Neural progenitor cell (in vitro differentiated cells): ENCODE results near the gene ENAH. TPM values are rescaled to one million over a fixed set of nuclear protein-coding genes. Genes with fewer than 3 reads are reported as not detected.
"Not testable (repeated sequence)": the region's sequence is repeated elsewhere in the genome, so short reads cannot be mapped to it uniquely, and the experiment has no call there.

ENCODE experiments used
- DNase-seq: peaks from one replicate; pipeline ENCODE4 v3.0.0-alpha.2; 2016; ENCODE audit warnings: low spot score
- H2AFZ ChIP-seq: fragments of 200-600 bp; sonication (generic); replicated peaks from 2 replicates; pipeline ENCODE4 v1.6.1; 2016; ENCODE audit warnings: antibody characterized with exemption
- H3F3A ChIP-seq: fragments of 200-600 bp; sonication (generic); 2 replicates; pipeline ENCODE4 v1.6.1; 2016; ENCODE audit warnings: antibody characterized with exemption, low read depth
- H3K27ac ChIP-seq: fragments of 200-600 bp; sonication (generic); 2 replicates; pipeline ENCODE4 v1.5.1; 2016; ENCODE audit warnings: mild to moderate bottlenecking
- H3K27me3 ChIP-seq: fragments of 200-600 bp; sonication (generic); 2 replicates; pipeline ENCODE4 v1.6.1; 2016; ENCODE audit warnings: mild to moderate bottlenecking, moderate library complexity
- H3K36me3 ChIP-seq: fragments of 200-600 bp; sonication (generic); 2 replicates; pipeline ENCODE4 v1.5.1; 2016
- H3K4me1 ChIP-seq: fragments of 200-600 bp; sonication (generic); 2 replicates; pipeline ENCODE4 v1.6.1; 2016; ENCODE audit warnings: mixed run types
- H3K4me2 ChIP-seq: fragments of 200-600 bp; sonication (generic); 2 replicates; pipeline ENCODE4 v1.6.1; 2016
- H3K4me3 ChIP-seq: fragments of 200-600 bp; sonication (generic); 2 replicates; pipeline ENCODE4 v1.5.1; 2016
- H3K79me2 ChIP-seq: fragments of 200-600 bp; sonication (generic); 2 replicates; pipeline ENCODE4 v1.6.1; 2016; ENCODE audit warnings: low read depth
- H3K9ac ChIP-seq: fragments of 200-600 bp; sonication (generic); 2 replicates; pipeline ENCODE4 v1.6.1; 2016
- H3K9me3 ChIP-seq: fragments of 200-600 bp; sonication (generic); 2 replicates; pipeline ENCODE4 v1.5.1; 2016; ENCODE audit warnings: low read depth
- H4K20me1 ChIP-seq: fragments of 200-600 bp; sonication (generic); 2 replicates; pipeline ENCODE4 v1.6.1; 2016; ENCODE audit warnings: low read depth
- H3K27ac Mint-ChIP-seq: 3 replicates; pipeline ENCODE4 v1.8.0; 2021; ENCODE audit warnings: mixed read lengths
- H3K27me3 Mint-ChIP-seq: 2 replicates; pipeline ENCODE4 v1.8.0; 2022; ENCODE audit warnings: low read depth, mild to moderate bottlenecking, inconsistent platforms, moderate library complexity, mixed read lengths; ENCODE audit not compliant: insufficient read depth
- H3K36me3 Mint-ChIP-seq: 3 replicates; pipeline ENCODE4 v1.8.0; 2021; ENCODE audit warnings: mixed read lengths
- H3K4me1 Mint-ChIP-seq: 3 replicates; pipeline ENCODE4 v1.8.0; 2021; ENCODE audit warnings: mixed read lengths
- H3K4me3 Mint-ChIP-seq: 3 replicates; pipeline ENCODE4 v1.8.0; 2021; ENCODE audit warnings: mild to moderate bottlenecking, moderate library complexity, mixed read lengths
- H3K9me3 Mint-ChIP-seq: 3 replicates; pipeline ENCODE4 v1.8.0; 2020; ENCODE audit warnings: mixed read lengths
- CTCF ChIP-seq: fragments of 200-600 bp; sonication (generic); IDR thresholded peaks from 2 replicates; pipeline ENCODE4 v1.5.1; 2017; ENCODE audit warnings: antibody characterized with exemption, mild to moderate bottlenecking
- EZH2 ChIP-seq: fragments of 200-600 bp; sonication (generic); IDR thresholded peaks from 2 replicates; pipeline ENCODE4 v1.6.1; 2017; ENCODE audit warnings: antibody characterized with exemption, mild to moderate bottlenecking, moderate library complexity
- EZH2phosphoT487 ChIP-seq: fragments of 200-600 bp; sonication (generic); IDR thresholded peaks from 2 replicates; pipeline ENCODE4 v1.6.1; 2017; ENCODE audit warnings: antibody characterized with exemption
- total RNA-seq: library from RNA; depleted of rRNA; stranded (reverse); fragments of >200 nt; gene quantifications from 2 replicates; pipeline ENCODE4 v1.2.3, GENCODE V29; 2015; ENCODE audit warnings: low replicate concordance

Gene ENAH
- total RNA-seq, 1 donor from 2014 or later, result 346 TPM

GRCh38 chr1:225626698-225627097 is 26.2 kb downstream of the ENAH start:
- DNase-seq, result no peak
- peaks cover 54% of the 10 kb centered on the region for H3K4me1 ChIP-seq
- peaks cover 100% of the 10 kb centered on the region for H3K79me2 ChIP-seq
- peaks cover 25% of the 10 kb centered on the region for H3F3A ChIP-seq
- H3K4me2 ChIP-seq, result no peak overlapping the region
- H4K20me1 ChIP-seq, result peaks cover 79% of the 10 kb centered on the region
- Mint-ChIP-seq H3K9me3 (peaks cover 18% of the 10 kb centered on the region), H3K36me3 (peaks cover 43% of the 10 kb centered on the region), H3K27me3 (peaks cover 2% of the 10 kb centered on the region), H3K27ac (no peak overlapping the region), H3K4me1 (peaks cover 17% of the 10 kb centered on the region), H3K4me3 (no peak overlapping the region)
- no peak overlapping the region for H3K4me3 ChIP-seq
- peak overlapping the region; percentile 16 for H3K27ac ChIP-seq
- peaks cover 3% of the 10 kb centered on the region for H3K36me3 ChIP-seq
- no peak overlapping the region for H2AFZ ChIP-seq
- H3K27me3 ChIP-seq, result no peaks in the 10 kb centered on the region
- TF ChIP-seq CTCF (no peak), EZH2 (no peak), EZH2phosphoT487 (no peak)
- H3K9ac ChIP-seq, result no peak overlapping the region
- H3K9me3 ChIP-seq, result no peaks in the 10 kb centered on the region

GRCh38 chr1:225617956-225618355 is 35.0 kb downstream of the ENAH start:
- Histone ChIP-seq H3K4me3 (no peak overlapping the region), H3K4me2 (no peak overlapping the region), H4K20me1 (peaks cover 43% of the 10 kb centered on the region), H2AFZ (no peak overlapping the region), H3K36me3 (peaks cover 3% of the 10 kb centered on the region), H3K27ac (no peak overlapping the region), H3K9me3 (no peaks in the 10 kb centered on the region), H3K4me1 (peaks cover 14% of the 10 kb centered on the region), H3K27me3 (no peaks in the 10 kb centered on the region), H3K9ac (no peak overlapping the region), H3F3A (no peaks in the 10 kb centered on the region), H3K79me2 (peaks cover 96% of the 10 kb centered on the region)
- DNase-seq, result no peak
- Mint-ChIP-seq H3K27ac (no peak overlapping the region), H3K9me3 (peaks cover 71% of the 10 kb centered on the region), H3K27me3 (no peaks in the 10 kb centered on the region), H3K4me1 (peaks cover 2% of the 10 kb centered on the region), H3K4me3 (no peak overlapping the region), H3K36me3 (peaks cover 66% of the 10 kb centered on the region)
- TF ChIP-seq EZH2 (no peak), CTCF (no peak), EZH2phosphoT487 (no peak)

GRCh38 chr1:225617479-225617878 is 35.4 kb downstream of the ENAH start:
- Histone ChIP-seq H3K36me3 (peaks cover 3% of the 10 kb centered on the region), H3K9me3 (no peaks in the 10 kb centered on the region), H3K79me2 (peaks cover 96% of the 10 kb centered on the region), H3K27ac (no peak overlapping the region), H3K4me3 (no peak overlapping the region), H3K4me2 (no peak overlapping the region), H3K4me1 (peaks cover 14% of the 10 kb centered on the region), H3K9ac (no peak overlapping the region), H3F3A (no peaks in the 10 kb centered on the region), H4K20me1 (peaks cover 48% of the 10 kb centered on the region), H3K27me3 (no peaks in the 10 kb centered on the region), H2AFZ (no peak overlapping the region)
- Mint-ChIP-seq H3K9me3 (peaks cover 67% of the 10 kb centered on the region), H3K4me3 (no peak overlapping the region), H3K4me1 (peaks cover 2% of the 10 kb centered on the region), H3K36me3 (peaks cover 62% of the 10 kb centered on the region), H3K27me3 (no peaks in the 10 kb centered on the region), H3K27ac (no peak overlapping the region)
- no peak for DNase-seq
- TF ChIP-seq EZH2 (no peak), CTCF (no peak), EZH2phosphoT487 (no peak)

GRCh38 chr1:225615403-225615790 is 37.5 kb downstream of the ENAH start:
- peaks cover 60% of the 10 kb centered on the region for H3K36me3 Mint-ChIP-seq
- H3K9ac ChIP-seq, H3K27ac Mint-ChIP-seq, H3F3A ChIP-seq, H3K9me3 ChIP-seq, H3K27me3 Mint-ChIP-seq, DNase-seq, H3K36me3 ChIP-seq, H3K4me1 Mint-ChIP-seq, H3K27me3 ChIP-seq, H3K4me3 Mint-ChIP-seq, H3K4me2 ChIP-seq, H3K27ac ChIP-seq, H2AFZ ChIP-seq, H3K4me3 ChIP-seq: not testable (repeated sequence)
- H3K9me3 Mint-ChIP-seq, result peaks cover 68% of the 10 kb centered on the region
- Histone ChIP-seq H3K4me1 (peaks cover 14% of the 10 kb centered on the region), H4K20me1 (peaks cover 67% of the 10 kb centered on the region), H3K79me2 (peaks cover 98% of the 10 kb centered on the region)
